Activated naive CD4-positive, alpha-beta T cell treated with anti-CD3 and anti-CD28 coated beads, Interleukin-2, amount 50 U/mL, for 24 hours (primary cell): ENCODE data around the gene COMMD7.
A peak's percentile ranks its signal among the peaks of the same experiment; 100 is the strongest.

Experiments used
- H3K27ac Mint-ChIP-seq: one replicate; pipeline ENCODE4 v1.8.0; 2021; ENCODE audit warnings: mild to moderate bottlenecking, mixed read lengths
- H3K27me3 Mint-ChIP-seq: one replicate; pipeline ENCODE4 v1.8.0; 2021; ENCODE audit warnings: mixed read lengths
- H3K36me3 Mint-ChIP-seq: one replicate; pipeline ENCODE4 v1.8.0; 2021; ENCODE audit warnings: mixed read lengths
- H3K4me1 Mint-ChIP-seq: one replicate; pipeline ENCODE4 v1.8.0; 2021; ENCODE audit warnings: mixed read lengths
- H3K4me3 Mint-ChIP-seq: one replicate; pipeline ENCODE4 v1.8.0; 2021; ENCODE audit warnings: mild to moderate bottlenecking, mixed read lengths
- H3K9me3 Mint-ChIP-seq: one replicate; pipeline ENCODE4 v1.8.0; 2021; ENCODE audit warnings: mixed read lengths

Gene COMMD7

DNA sequence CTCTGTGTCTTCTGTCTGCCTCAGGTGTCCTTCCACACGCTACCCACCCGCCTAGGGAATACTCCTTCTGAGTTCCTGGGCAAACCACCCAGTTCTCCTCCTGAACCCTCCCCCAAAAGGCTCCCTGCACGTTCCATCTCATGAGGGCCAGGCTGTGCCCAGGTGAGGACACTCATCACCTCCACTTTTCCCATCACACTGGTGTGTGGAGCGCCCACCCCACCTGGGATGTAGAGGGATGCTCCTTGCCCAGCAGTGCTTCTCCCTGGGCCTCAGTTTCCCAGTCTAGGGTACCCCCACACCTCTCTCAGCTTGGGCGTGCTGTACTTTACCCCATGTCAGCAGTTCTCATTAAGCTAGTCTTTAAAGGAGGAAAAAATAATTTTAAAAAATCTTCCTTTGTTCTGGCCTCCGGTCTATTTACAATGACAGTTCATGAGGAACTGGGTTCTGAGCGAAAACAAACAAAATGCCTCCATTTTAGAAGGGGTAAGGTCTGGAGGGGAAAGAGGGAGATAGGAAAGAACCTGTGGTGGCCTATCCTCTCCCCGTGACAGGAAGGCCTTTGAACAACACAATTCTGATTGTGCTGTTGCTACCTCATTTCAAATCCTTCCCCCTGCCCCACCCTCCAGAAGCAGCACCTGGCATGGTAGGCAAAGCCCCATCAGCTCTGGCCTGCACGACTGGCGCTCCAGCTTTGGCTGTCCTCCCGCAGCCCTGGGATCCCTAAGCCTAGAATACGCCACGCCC lies 67.9 kb downstream of the COMMD7 start:
- no peak overlapping the region for H3K27ac Mint-ChIP-seq
- no peak overlapping the region for H3K4me3 Mint-ChIP-seq
- H3K36me3 Mint-ChIP-seq = no peaks in the 10 kb centered on the region
- H3K9me3 Mint-ChIP-seq = no peaks in the 10 kb centered on the region
- H3K27me3 Mint-ChIP-seq = no peaks in the 10 kb centered on the region
- peaks cover 15% of the 10 kb centered on the region for H3K4me1 Mint-ChIP-seq

- Mint-ChIP-seq H3K36me3 (no peaks in the 10 kb centered on the region), H3K4me1 (peaks cover 15% of the 10 kb centered on the region), H3K4me3 (no peak overlapping the region), H3K27ac (no peak overlapping the region), H3K9me3 (no peaks in the 10 kb centered on the region), H3K27me3 (no peaks in the 10 kb centered on the region)
Observed at GRCh38 chr20:32674362-32674789, 68.9 kb downstream of the COMMD7 start.

- H3K4me3 Mint-ChIP-seq = peak overlapping the region; percentile 26
- no peaks in the 10 kb centered on the region for H3K36me3 Mint-ChIP-seq
- H3K9me3 Mint-ChIP-seq = no peaks in the 10 kb centered on the region
- H3K27ac Mint-ChIP-seq = peak overlapping the region; percentile 65
- no peaks in the 10 kb centered on the region for H3K27me3 Mint-ChIP-seq
- H3K4me1 Mint-ChIP-seq = peaks cover 15% of the 10 kb centered on the region
Observed at GRCh38 chr20:32672982-32673851, 70.0 kb downstream of the COMMD7 start.

DNA sequence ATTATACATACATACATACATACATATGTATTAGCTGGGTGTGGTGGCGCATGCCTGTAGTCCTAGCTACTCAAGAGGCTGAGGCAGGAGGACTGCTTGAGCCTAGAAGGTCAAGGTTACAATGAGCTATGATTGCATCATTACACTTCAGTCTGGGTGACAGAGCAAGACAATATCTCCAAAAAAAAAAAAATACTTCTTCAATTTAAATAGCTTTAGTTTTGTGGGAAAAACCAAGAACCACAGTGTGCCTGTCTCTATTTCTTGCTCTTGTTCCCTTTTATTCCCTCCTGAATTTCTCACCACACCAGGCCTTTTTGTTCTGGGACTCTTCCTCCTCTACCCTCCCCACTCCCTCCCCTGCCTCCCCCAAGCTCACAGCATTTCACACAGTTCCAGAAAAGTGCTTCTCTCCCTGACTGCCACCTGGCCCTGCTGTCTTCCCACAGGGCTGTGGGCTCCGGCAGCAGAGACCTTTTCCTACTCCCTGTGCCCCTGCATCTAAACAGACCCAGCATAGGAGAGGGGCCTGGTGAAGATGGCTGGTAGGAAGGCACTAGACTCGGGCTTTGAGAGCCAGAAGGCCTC lies 70.8 kb downstream of the COMMD7 start:
- H3K36me3 Mint-ChIP-seq = no peaks in the 10 kb centered on the region
- no peaks in the 10 kb centered on the region for H3K9me3 Mint-ChIP-seq
- H3K4me3 Mint-ChIP-seq = no peak overlapping the region
- no peaks in the 10 kb centered on the region for H3K27me3 Mint-ChIP-seq
- peaks cover 15% of the 10 kb centered on the region for H3K4me1 Mint-ChIP-seq
- peak overlapping the region; percentile 65 for H3K27ac Mint-ChIP-seq

- Mint-ChIP-seq H3K36me3 (no peaks in the 10 kb centered on the region), H3K9me3 (no peaks in the 10 kb centered on the region), H3K4me3 (no peak overlapping the region), H3K27me3 (no peaks in the 10 kb centered on the region), H3K4me1 (peaks cover 15% of the 10 kb centered on the region), H3K27ac (no peak overlapping the region)
Observed at GRCh38 chr20:32670773-32671455, 72.4 kb downstream of the COMMD7 start.

DNA sequence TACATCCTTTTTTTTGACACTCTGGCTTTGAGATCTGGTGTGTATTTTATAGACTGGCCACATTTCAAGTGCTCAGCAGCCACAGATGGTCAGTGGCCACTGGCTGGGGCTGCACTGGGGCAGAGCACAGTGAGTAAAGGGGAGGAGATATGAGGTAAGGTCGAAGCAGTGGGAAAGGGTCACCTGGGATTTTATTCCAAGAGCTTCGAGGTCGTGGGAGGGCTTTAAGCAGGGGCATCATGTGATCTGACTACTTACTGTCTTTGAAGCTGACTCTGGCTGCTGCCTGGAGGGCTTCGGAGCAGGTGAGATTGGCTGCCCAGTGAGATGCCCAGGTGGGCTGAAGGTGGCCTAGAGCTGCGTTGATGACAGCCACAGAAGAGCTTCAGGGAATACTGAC lies 76.2 kb downstream of the COMMD7 start:
- H3K36me3 Mint-ChIP-seq = no peaks in the 10 kb centered on the region
- H3K4me1 Mint-ChIP-seq = peaks cover 4% of the 10 kb centered on the region
- H3K9me3 Mint-ChIP-seq = no peaks in the 10 kb centered on the region
- H3K27me3 Mint-ChIP-seq = no peaks in the 10 kb centered on the region
- H3K27ac Mint-ChIP-seq = no peak overlapping the region
- no peak overlapping the region for H3K4me3 Mint-ChIP-seq

- H3K27me3 Mint-ChIP-seq = no peaks in the 10 kb centered on the region
- no peak overlapping the region for H3K27ac Mint-ChIP-seq
Observed at GRCh38 chr20:32664678-32665159, 78.5 kb downstream of the COMMD7 start.

GRCh38 chr20:32664012-32664677 lies 79.1 kb downstream of the COMMD7 start:
- H3K4me1 Mint-ChIP-seq = peaks cover 4% of the 10 kb centered on the region
- H3K27me3 Mint-ChIP-seq = no peaks in the 10 kb centered on the region
- no peak overlapping the region for H3K4me3 Mint-ChIP-seq
- H3K36me3 Mint-ChIP-seq = peaks cover 2% of the 10 kb centered on the region
- H3K9me3 Mint-ChIP-seq = no peaks in the 10 kb centered on the region
- no peak overlapping the region for H3K27ac Mint-ChIP-seq

More at GRCh38 chr20:32664678-32665159, 78.5 kb downstream of the COMMD7 start:
- Mint-ChIP-seq H3K36me3 (peaks cover 2% of the 10 kb centered on the region), H3K4me1 (peaks cover 4% of the 10 kb centered on the region), H3K4me3 (no peak overlapping the region), H3K9me3 (no peaks in the 10 kb centered on the region)

- Mint-ChIP-seq H3K9me3 (no peaks in the 10 kb centered on the region), H3K4me3 (no peak overlapping the region), H3K36me3 (peaks cover 2% of the 10 kb centered on the region), H3K27ac (no peak overlapping the region), H3K4me1 (peaks cover 4% of the 10 kb centered on the region), H3K27me3 (no peaks in the 10 kb centered on the region)
Observed at GRCh38 chr20:32663335-32664011, 79.8 kb downstream of the COMMD7 start.

- Mint-ChIP-seq H3K36me3 (peaks cover 2% of the 10 kb centered on the region), H3K4me1 (peaks cover 4% of the 10 kb centered on the region), H3K4me3 (no peak overlapping the region), H3K27ac (no peak overlapping the region), H3K27me3 (no peaks in the 10 kb centered on the region), H3K9me3 (no peaks in the 10 kb centered on the region)
Observed at GRCh38 chr20:32661820-32662528, 81.3 kb downstream of the COMMD7 start.

GRCh38 chr20:32660661-32661060 lies 82.6 kb downstream of the COMMD7 start:
- H3K36me3 Mint-ChIP-seq = peaks cover 2% of the 10 kb centered on the region
- H3K4me3 Mint-ChIP-seq = no peak overlapping the region
- peaks cover 4% of the 10 kb centered on the region for H3K4me1 Mint-ChIP-seq
- no peaks in the 10 kb centered on the region for H3K9me3 Mint-ChIP-seq
- H3K27me3 Mint-ChIP-seq = no peaks in the 10 kb centered on the region
- no peak overlapping the region for H3K27ac Mint-ChIP-seq

GRCh38 chr20:32656827-32657226 lies 86.4 kb downstream of the COMMD7 start:
- Mint-ChIP-seq H3K36me3 (peaks cover 2% of the 10 kb centered on the region), H3K4me3 (no peak overlapping the region), H3K9me3 (no peaks in the 10 kb centered on the region), H3K4me1 (peaks cover 10% of the 10 kb centered on the region), H3K27me3 (no peaks in the 10 kb centered on the region), H3K27ac (no peak overlapping the region)

DNA sequence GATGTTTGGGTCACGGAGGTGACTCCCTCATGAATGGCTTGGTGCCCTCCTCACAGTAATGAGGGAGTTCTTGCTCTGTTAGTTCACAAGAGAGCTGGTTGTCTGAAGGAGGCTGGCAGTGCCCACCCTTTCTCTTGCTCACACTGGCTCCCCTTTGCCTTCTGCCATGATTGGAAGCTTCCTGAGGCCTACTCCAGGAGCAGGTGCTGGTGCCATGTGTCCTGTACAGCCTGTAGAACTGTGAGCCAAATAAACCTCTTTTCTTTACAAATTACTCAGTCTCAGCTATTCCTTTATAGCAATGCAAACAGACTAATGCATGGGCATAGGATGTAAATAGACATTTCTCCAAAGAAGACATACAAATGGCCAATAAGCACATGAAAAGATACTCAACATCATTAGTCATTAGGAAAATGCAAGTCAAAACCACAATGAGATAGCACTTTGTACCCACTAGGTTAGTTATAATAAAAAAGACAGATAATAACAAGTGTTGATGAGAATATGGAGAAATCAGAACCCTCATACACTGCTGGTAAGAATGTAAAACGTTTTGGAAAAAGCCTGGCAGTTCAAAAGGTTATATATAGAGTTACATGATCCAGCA lies 87.3 kb downstream of the COMMD7 start:
- no peak overlapping the region for H3K27ac Mint-ChIP-seq

More for the DNA sequence above, 87.3 kb downstream of the COMMD7 start:
- no peaks in the 10 kb centered on the region for H3K27me3 Mint-ChIP-seq
- no peaks in the 10 kb centered on the region for H3K9me3 Mint-ChIP-seq
- H3K4me3 Mint-ChIP-seq = no peak overlapping the region
- peaks cover 15% of the 10 kb centered on the region for H3K4me1 Mint-ChIP-seq
- H3K36me3 Mint-ChIP-seq = peaks cover 2% of the 10 kb centered on the region
